Activated effector memory CD4-positive, alpha-beta T cell treated with Interleukin-2 at 50 U/mL for 16 hours (primary cell): ENCODE data around the gene DNAL1.
A peak's percentile ranks its signal among the peaks of the same experiment; 100 is the strongest.

Experiments used
- DNase-seq: peaks from one replicate; pipeline ENCODE4 v3.0.0-alpha.2; 2020

DNAL1 gene

DNA sequence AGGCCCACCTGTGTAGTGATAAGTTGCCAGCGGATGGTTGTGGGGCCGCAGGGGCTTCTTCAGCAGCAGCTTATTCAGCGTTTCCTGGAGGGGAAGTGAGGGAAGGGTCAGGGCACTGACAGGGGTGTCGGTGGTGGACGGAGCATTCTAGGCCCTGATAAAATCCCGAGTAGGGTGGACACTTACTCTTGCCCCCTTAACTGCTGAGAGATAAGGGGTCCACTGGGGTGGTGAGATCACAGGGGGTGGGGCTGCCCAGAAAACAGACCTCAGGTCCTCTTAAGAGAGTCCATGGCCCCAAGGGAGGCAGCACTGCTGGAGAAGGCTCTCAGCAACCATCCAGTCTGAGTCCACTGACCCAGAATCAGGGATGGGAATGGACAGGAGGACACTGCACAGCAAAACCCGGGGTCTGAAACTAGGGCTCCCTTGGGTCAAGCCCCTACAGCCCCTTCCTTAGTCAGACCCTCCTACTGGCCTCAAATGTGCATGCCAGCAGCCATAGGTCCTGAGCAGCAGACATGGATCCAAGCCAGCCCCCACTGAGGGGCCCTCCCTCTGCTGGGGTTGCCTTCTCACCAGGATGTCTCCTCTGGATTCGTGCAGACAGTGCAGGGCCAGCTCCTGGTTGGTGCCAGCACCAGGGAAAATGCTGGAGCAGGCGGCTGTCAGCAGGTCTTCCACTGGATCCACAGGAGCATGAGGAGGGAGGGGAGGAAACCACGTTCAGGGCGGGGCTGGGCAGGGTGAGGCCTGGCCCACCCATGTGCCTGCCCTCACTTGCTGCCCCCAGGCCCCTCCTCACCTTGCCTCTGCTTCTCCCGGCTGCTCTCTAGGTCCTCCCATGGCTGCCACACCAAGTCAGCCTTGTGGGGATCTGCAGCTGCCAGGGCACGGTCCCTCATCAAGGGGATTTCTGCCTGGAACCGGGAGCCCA, 81.5 kb downstream of the DNAL1 start:
- no peak for DNase-seq

DNA sequence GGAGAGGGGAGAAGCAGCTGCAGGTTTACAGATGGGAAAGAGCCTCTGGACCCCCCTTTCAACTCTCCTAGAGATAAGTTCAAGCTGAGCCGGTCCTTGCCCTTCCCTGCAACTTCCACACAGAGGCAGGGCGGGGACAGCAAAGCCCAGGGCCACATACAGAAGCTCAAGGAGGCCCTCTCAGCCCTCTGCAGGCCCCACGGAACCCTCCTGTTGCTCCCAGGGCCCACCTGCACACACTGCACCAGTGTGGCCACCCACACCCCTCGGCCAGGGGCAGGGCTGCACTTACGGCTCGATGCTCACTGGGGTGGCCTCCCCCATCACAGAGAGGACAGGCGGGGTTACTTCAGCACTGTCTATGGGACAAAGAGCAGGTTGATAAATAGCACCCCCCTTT, 82.4 kb downstream of the DNAL1 start:
- DNase-seq, result no peak

- DNase-seq, result peak; percentile 73
These were observed 84.0 kb downstream of the DNAL1 start for GRCh38 chr14:73728717-73729330.

- DNase-seq, result no peak
These were observed 84.9 kb downstream of the DNAL1 start for GRCh38 chr14:73729556-73730265.

GRCh38 chr14:73731111-73731510, 86.3 kb downstream of the DNAL1 start:
- no peak for DNase-seq

DNA sequence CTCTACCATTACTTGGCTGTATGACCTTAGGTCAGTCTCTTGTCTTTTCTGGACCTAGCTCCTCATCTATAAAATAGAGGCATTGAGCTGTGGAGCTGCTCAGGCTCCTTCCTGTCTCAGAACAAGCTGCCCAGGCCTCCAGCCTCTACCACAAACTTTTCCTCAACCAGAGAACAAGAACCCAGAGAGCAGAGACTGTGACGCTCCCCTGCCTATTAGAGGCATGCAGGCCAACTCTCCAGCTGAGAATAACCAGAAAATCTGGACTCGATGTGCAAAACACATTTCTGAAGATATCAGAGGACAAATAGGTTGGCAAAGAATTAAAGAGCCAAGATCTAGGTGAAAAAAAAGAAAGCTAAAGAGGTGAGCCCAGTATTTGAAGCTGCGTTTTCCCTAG, 87.2 kb downstream of the DNAL1 start:
- DNase-seq, result no peak

- no peak for DNase-seq
These were observed 92.1 kb downstream of the DNAL1 start for GRCh38 chr14:73736842-73737241.

GRCh38 chr14:73738518-73739173, 93.9 kb downstream of the DNAL1 start:
- no peak for DNase-seq

DNA sequence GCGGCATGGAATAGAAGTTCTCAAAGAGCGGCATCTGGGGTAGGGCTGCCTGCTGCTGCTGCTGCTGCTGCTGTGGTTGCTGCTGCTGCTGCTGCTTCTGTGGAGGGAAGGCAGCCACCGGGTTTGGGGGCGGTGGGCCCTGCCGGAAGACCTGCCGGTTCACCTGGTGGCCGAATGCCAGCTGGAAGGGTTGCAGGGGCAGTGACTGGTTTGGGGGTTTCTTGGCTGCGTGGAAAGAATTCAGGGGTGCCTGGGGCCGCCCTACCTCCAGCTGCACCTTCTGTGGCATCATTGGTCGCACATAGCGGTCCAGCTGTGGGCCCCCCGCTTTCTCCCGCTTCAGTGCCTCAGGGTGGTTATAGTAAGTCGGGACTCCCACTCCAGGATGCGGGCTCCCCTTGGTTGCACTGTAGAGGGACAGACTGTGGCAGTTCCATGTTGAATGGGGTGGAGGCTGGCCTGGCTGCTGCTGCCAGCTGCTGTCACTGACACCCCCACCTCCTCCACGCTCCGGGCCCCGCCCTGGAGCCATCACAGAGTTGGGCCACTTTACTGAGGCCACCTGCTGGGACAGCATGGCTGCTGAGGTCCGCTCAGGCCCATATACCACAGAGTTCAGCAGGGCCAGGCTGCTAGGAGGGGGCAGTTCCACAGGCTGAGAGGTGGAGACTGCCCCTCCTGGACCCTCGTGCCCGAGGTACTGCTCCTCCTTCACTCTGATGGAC, 94.5 kb downstream of the DNAL1 start:
- no peak for DNase-seq

DNA sequence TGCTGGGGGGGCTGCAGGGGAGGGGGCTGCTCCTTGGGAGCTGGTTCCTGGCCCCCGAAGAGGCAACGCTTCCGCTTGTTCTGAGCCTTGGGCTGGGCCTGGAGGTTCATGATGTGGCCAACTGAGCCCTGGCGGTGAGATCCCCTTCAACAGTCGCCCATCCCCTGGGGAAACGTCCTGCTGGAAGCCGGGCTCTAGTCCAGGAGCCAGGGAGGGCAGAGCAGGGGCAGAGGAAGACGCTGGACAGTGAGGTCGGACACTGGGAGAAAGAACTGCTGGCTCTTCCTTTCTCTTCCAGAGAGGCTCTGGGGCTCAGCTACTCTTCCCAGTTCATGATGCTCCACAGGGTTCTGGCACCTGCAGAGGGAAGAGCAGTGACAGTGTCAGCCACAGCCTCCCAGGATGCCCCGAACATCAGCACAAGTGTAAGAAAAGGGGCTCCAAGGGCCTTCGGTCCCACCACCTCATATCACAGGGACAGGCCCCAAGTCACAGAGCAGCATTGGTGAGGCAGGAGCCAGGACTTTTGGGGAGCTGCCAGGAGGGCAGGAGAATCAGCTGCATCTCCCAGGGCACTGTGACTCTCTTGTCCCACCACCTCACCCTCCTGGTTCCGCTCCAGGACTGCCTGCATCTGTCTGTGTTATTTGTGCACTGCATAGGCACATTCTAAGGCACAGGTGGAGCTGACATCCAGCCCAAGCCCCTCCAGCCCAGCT, 95.3 kb downstream of the DNAL1 start:
- no peak for DNase-seq

- no peak for DNase-seq
These were observed 96.0 kb downstream of the DNAL1 start for GRCh38 chr14:73740618-73741326.

- DNase-seq, result peak; percentile 57
These were observed 96.6 kb downstream of the DNAL1 start for GRCh38 chr14:73741386-73741875.

DNA sequence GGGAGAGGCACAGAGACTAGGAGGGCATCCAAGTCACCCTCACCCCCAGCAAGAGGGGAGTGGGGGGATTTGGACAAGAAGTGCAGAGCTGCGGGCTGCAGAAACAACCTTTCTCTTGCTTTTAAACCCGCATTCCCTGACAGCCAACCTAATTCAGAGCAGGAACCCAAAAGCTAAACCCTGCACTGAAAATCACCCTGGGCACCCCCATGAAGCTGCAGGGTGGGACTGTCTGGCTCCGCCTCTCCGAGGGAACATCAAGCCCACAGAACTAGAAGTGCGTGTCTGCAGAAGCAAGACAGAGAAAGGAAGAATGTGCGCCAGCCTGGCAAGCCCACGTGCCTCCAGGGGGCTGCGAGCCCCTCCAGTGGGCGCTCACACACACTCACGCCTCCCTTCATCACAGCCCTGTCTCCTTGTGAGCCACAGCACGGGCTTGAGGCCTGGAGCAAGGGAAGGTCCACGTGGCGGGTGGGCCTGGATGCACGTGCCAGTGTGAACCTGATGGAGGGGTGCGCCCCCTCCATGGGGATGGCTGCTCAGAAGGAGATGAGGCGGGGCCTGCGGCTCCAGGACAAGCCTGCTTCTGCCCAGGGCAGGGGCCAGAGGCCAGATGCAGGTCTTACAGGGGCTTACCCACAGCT, 97.2 kb downstream of the DNAL1 start:
- no peak for DNase-seq

DNA sequence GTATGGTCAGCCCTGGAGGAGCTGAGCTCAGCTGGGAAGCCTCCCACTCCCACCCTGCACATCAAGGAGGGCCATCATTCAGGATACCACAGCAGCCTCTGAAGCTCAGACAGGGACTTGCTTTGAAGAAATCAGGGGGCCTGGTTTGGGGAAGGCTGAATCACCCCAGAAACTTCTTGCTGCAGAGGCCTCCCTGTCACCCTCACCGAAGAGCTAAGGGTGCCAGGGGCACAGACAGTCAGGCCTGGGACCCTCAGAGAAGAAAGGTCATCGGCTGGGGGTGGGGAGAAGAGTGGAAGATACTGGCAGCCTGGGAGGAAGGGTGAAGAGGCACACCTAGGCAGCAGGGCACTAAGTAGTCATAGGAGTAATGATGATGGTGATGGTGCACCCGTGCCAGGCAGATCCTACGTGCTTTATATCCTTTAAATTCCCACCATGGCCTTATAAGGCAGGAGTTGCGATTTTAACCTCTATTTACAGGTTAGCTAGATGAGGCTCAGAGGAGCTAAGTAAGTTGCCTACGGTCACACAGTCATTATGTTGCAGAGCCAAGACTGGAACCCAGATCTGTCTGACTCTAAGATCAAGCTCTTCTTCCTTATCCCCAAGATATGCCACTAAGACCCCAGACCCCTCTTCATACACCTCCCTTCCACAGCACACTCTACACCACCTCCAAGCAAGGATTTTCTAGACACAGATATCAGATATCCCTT, 97.9 kb downstream of the DNAL1 start:
- no peak for DNase-seq

- DNase-seq, result peak; percentile 64
These were observed 98.7 kb downstream of the DNAL1 start for GRCh38 chr14:73743431-73743931.

DNA sequence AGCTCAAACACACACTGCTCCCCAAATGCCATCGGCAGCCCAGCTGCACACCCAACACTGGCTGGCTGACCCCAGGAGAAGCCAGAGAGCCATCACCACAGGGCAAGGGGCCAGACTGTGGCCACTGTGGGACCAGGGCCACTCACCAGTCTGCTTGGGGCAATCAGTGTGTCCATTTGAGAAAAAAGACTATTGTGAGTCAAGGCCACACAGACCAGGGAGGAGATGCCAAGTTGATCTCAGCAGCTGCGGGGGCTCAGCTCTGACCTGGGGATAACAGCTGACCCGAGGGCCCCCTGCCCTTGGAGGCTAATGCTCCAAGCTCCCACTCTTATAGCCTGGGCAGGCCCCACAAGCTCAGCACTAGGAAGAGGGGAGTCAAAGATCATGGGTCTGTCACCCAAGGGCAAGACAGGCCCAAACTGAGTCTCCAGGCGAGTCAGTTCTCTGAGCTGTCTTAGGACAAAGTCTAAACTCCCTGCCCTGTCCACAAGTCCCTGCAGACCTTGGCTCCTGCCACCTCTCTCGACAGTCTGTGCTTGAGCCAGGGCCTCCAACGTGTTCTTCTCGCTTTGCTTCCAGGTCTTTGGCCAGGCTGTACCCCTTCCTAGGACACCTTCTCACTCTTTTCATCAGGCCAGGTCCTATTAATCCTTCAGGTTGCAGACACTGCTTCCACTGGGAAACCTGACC, 99.5 kb downstream of the DNAL1 start:
- DNase-seq, result no peak

- no peak for DNase-seq
These were observed 100.2 kb downstream of the DNAL1 start for GRCh38 chr14:73744874-73745529.
